HG03469 (cell line): ENCODE results near the gene ANTXR1.

Experiments
- ATAC-seq: cut with Tn5 transposase; IDR thresholded peaks from one replicate; pipeline ENCODE4 v1.9.1; 2021; ENCODE audit warnings: mild to moderate bottlenecking, moderate library complexity, moderate number of reproducible peaks; ENCODE audit not compliant: unreplicated experiment

ANTXR1 gene

GRCh38 chr2:69177063-69177771, 164.2 kb downstream of the ANTXR1 start:
- no peak for ATAC-seq

GRCh38 chr2:69177785-69178636, 165.0 kb downstream of the ANTXR1 start:
- no peak for ATAC-seq

GRCh38 chr2:69178756-69179155, 165.8 kb downstream of the ANTXR1 start:
- ATAC-seq = no peak

GRCh38 chr2:69180227-69180626, 167.2 kb downstream of the ANTXR1 start:
- ATAC-seq = no peak

- no peak for ATAC-seq
These were observed 168.0 kb downstream of the ANTXR1 start for GRCh38 chr2:69180974-69181373.

GRCh38 chr2:69181806-69182427, 168.9 kb downstream of the ANTXR1 start:
- no peak for ATAC-seq

- no peak for ATAC-seq
These were observed 170.7 kb downstream of the ANTXR1 start for GRCh38 chr2:69183659-69184058.

GRCh38 chr2:69184224-69184623, 171.2 kb downstream of the ANTXR1 start:
- no peak for ATAC-seq

GRCh38 chr2:69185807-69186206, 172.8 kb downstream of the ANTXR1 start:
- no peak for ATAC-seq

GRCh38 chr2:69186614-69187013, 173.6 kb downstream of the ANTXR1 start:
- no peak for ATAC-seq

- no peak for ATAC-seq
These were observed 175.4 kb downstream of the ANTXR1 start for GRCh38 chr2:69188182-69188900.

- no peak for ATAC-seq
These were observed 177.9 kb downstream of the ANTXR1 start for GRCh38 chr2:69190743-69191404.

- no peak for ATAC-seq
These were observed 178.7 kb downstream of the ANTXR1 start for GRCh38 chr2:69191634-69192033.

GRCh38 chr2:69192176-69192945, 179.4 kb downstream of the ANTXR1 start:
- ATAC-seq = no peak

- no peak for ATAC-seq
These were observed 182.7 kb downstream of the ANTXR1 start for GRCh38 chr2:69195706-69196105.

GRCh38 chr2:69196327-69197117, 183.5 kb downstream of the ANTXR1 start:
- ATAC-seq = no peak

- ATAC-seq = no peak
These were observed 187.1 kb downstream of the ANTXR1 start for GRCh38 chr2:69200107-69200520.

GRCh38 chr2:69201259-69201658, 188.3 kb downstream of the ANTXR1 start:
- no peak for ATAC-seq

GRCh38 chr2:69202327-69202726, 189.3 kb downstream of the ANTXR1 start:
- ATAC-seq = no peak
